SK-N-SH (cell line): Measurements from ENCODE around the gene GSK3B. TPM values are rescaled to one million over a fixed set of nuclear protein-coding genes. Genes with fewer than 3 reads are reported as not detected.

Source experiments
- CTCF ChIA-PET: fragments of 300-600, 350-600 bp; formaldehyde crosslinking; extraction: SDS; loops from one replicate; lab custom pipeline; 2021; lab: Yijun Ruan, JAX
- POLR2A ChIA-PET: fragments of 350-600 bp; sonication (Branson Sonifier 250); formaldehyde crosslinking; extraction: SDS; loops from one replicate; lab custom pipeline; 2020; ENCODE audit warnings: antibody characterized with exemption, inconsistent platforms; lab: Yijun Ruan, JAX
- DNase-seq: peaks from one replicate; pipeline ENCODE4 v3.0.0; 2012
- H2AFZ ChIP-seq: fragments of 200-600 bp; sonication (generic); 2 replicates; pipeline ENCODE4 v1.8.1; 2016; ENCODE audit warnings: antibody characterized with exemption, mild to moderate bottlenecking, low read depth
- H3F3A ChIP-seq: fragments of 200-600 bp; sonication (generic); replicated peaks from 2 replicates; pipeline ENCODE3; 2016; ENCODE audit warnings: antibody characterized with exemption, mild to moderate bottlenecking; ENCODE audit not compliant: insufficient read depth
- H3K27ac ChIP-seq, 2 experiments: fragments of 200-500 bp in 1 of 2; fragments of 200-600 bp in 1 of 2; sonication (Bioruptor generic) in 1 of 2; sonication (generic), shearing (Covaris generic) in 1 of 2; 2 replicates each; pipeline versions ENCODE4 v1.5.1 to v1.6.1; 2014 to 2016; ENCODE audit warnings: low read depth in 2 of 2, inconsistent platforms in 1 of 2, low read length in 1 of 2, mild to moderate bottlenecking in 1 of 2, mixed read lengths in 1 of 2
- H3K27me3 ChIP-seq: fragments of 200-600 bp; sonication (generic), shearing (Covaris generic); 2 replicates; pipeline ENCODE4 v1.6.1; 2016; ENCODE audit warnings: mixed run types; ENCODE audit not compliant: insufficient read depth
- H3K36me3 ChIP-seq, 2 experiments: fragments of 200-500 bp in 1 of 2; fragments of 200-600 bp in 1 of 2; sonication (Bioruptor generic) in 1 of 2; sonication (generic) in 1 of 2; replicated peaks in 1 of 2; 2 replicates each; pipeline versions ENCODE3 to v1.5.1; 2014 to 2016; ENCODE audit warnings: low read length in 1 of 2, mild to moderate bottlenecking in 1 of 2; ENCODE audit not compliant: insufficient read depth in 2 of 2, control insufficient read depth in 1 of 2
- H3K4me1 ChIP-seq, 2 experiments: fragments of 200-500 bp in 1 of 2; fragments of 200-600 bp in 1 of 2; sonication (Bioruptor generic) in 1 of 2; sonication (generic), shearing (Covaris generic) in 1 of 2; 2 replicates each; pipeline versions ENCODE4 v1.5.1 to v1.6.1; 2014 to 2016; ENCODE audit warnings: low read depth in 1 of 2, low read length in 1 of 2, mixed run types in 1 of 2; ENCODE audit not compliant: insufficient read depth in 2 of 2, control insufficient read depth in 1 of 2
- H3K4me2 ChIP-seq: fragments of 200-600 bp; sonication (generic), shearing (Covaris generic); 2 replicates; pipeline ENCODE4 v1.6.1; 2017; ENCODE audit warnings: mixed run types
- H3K4me3 ChIP-seq, 2 experiments: fragments of 200-500 bp in 1 of 2; fragments of 200-600 bp in 1 of 2; sonication (Bioruptor generic) in 1 of 2; sonication (generic), shearing (Covaris generic) in 1 of 2; 2 replicates each; pipeline versions ENCODE4 v1.5.1 to v1.8.1; 2014 to 2016; ENCODE audit warnings: low read depth in 2 of 2, inconsistent platforms in 1 of 2, low read length in 1 of 2, mild to moderate bottlenecking in 1 of 2, mixed read lengths in 1 of 2, moderate library complexity in 1 of 2
- H3K79me2 ChIP-seq: fragments of 200-600 bp; sonication (generic); 2 replicates; pipeline ENCODE4 v1.8.1; 2017; ENCODE audit warnings: mild to moderate bottlenecking; ENCODE audit not compliant: insufficient read depth
- H3K9ac ChIP-seq: fragments of 200-600 bp; sonication (generic); 2 replicates; pipeline ENCODE4 v1.6.1; 2017; ENCODE audit warnings: mixed run types
- H3K9me2 ChIP-seq: fragments of 200-600 bp; sonication (generic); 2 replicates; pipeline ENCODE4 v1.6.1; 2017; ENCODE audit warnings: mixed run types
- H3K9me3 ChIP-seq: fragments of 200-600 bp; sonication (generic); 2 replicates; pipeline ENCODE4 v1.6.1; 2017; ENCODE audit warnings: mixed run types, mild to moderate bottlenecking, moderate library complexity
- H4K20me1 ChIP-seq: fragments of 200-600 bp; sonication (generic); 2 replicates; pipeline ENCODE4 v1.6.1; 2017; ENCODE audit warnings: mild to moderate bottlenecking, mixed run types; ENCODE audit not compliant: insufficient read depth
- CHD2 ChIP-seq: fragments of 150-350 bp; IDR thresholded peaks from 2 replicates; pipeline ENCODE4 v1.6.1; 2018; ENCODE audit warnings: low read length; ENCODE audit not compliant: partially characterized antibody
- CTCF ChIP-seq: fragments of 200-600 bp; sonication (generic); IDR thresholded peaks from 2 replicates; pipeline ENCODE4 v1.6.1; 2017; ENCODE audit warnings: antibody characterized with exemption, mild to moderate bottlenecking, moderate library complexity
- ELF1 ChIP-seq: IDR thresholded peaks from 2 replicates; pipeline ENCODE4 v1.4.0; 2012
- EP300 ChIP-seq, 2 experiments: IDR thresholded peaks; 2 replicates each; pipeline versions ENCODE4 v1.4.0 to v1.6.1; 2012; ENCODE audit warnings: borderline replicate concordance in 1 of 2, low read depth in 1 of 2, low read length in 1 of 2
- EZH2phosphoT487 ChIP-seq: fragments of 200-600 bp; sonication (generic); IDR thresholded peaks from 2 replicates; pipeline ENCODE4 v1.6.1; 2017; ENCODE audit warnings: low read depth, mixed run types, mild to moderate bottlenecking, antibody characterized with exemption, moderate library complexity, borderline replicate concordance
- FOSL2 ChIP-seq: IDR thresholded peaks from 2 replicates; pipeline ENCODE4 v1.4.0; 2012; ENCODE audit warnings: low read depth, mild to moderate bottlenecking, moderate library complexity, borderline replicate concordance
- FOXJ3 ChIP-seq: sonication (generic); formaldehyde crosslinking; IDR thresholded peaks from 2 replicates; pipeline ENCODE4 v1.5.1; 2020; ENCODE audit warnings: mild to moderate bottlenecking, missing genetic modification reagents
- FOXM1 ChIP-seq: IDR thresholded peaks from 2 replicates; pipeline ENCODE4 v1.4.0; 2012; ENCODE audit warnings: low read depth, mild to moderate bottlenecking
- GABPA ChIP-seq: IDR thresholded peaks from 2 replicates; pipeline ENCODE4 v1.4.0; 2012; ENCODE audit warnings: low read depth, mild to moderate bottlenecking
- IRF3 ChIP-seq: fragments of 150-350 bp; IDR thresholded peaks from 2 replicates; pipeline ENCODE4 v1.6.1; 2016; ENCODE audit warnings: mild to moderate bottlenecking, low read depth, low read length
- JUND ChIP-seq: IDR thresholded peaks from 2 replicates; pipeline ENCODE4 v1.4.0; 2012
- MXI1 ChIP-seq: IDR thresholded peaks from 2 replicates; pipeline ENCODE4 v1.6.1; 2012; ENCODE audit warnings: mild to moderate bottlenecking, low read depth, low read length, improper control_type of control experiment
- NFIC ChIP-seq: IDR thresholded peaks from 2 replicates; pipeline ENCODE4 v1.4.0; 2012; ENCODE audit warnings: borderline replicate concordance
- NRF1 ChIP-seq: IDR thresholded peaks from 2 replicates; pipeline ENCODE4 v1.6.1; 2012; ENCODE audit warnings: low read depth, mild to moderate bottlenecking, low read length
- RAD21 ChIP-seq: IDR thresholded peaks from 2 replicates; pipeline ENCODE4 v1.6.1; 2012; ENCODE audit warnings: mild to moderate bottlenecking, low read length
- RCOR1 ChIP-seq: fragments of 150-350 bp; IDR thresholded peaks from 2 replicates; pipeline ENCODE4 v1.6.1; 2017; ENCODE audit warnings: antibody characterized with exemption, low read length
- REST ChIP-seq: IDR thresholded peaks from 2 replicates; pipeline ENCODE4 v1.6.1; 2012; ENCODE audit warnings: mild to moderate bottlenecking, low read depth, low read length, moderate library complexity
- SIN3A ChIP-seq: IDR thresholded peaks from 2 replicates; pipeline ENCODE4 v1.6.1; 2012; ENCODE audit warnings: low read depth, mild to moderate bottlenecking, low read length, moderate library complexity, borderline replicate concordance
- TAF1 ChIP-seq: IDR thresholded peaks from 2 replicates; pipeline ENCODE4 v1.6.1; 2012; ENCODE audit warnings: low read depth, mild to moderate bottlenecking, low read length, moderate library complexity, borderline replicate concordance
- TCF12 ChIP-seq: IDR thresholded peaks from 2 replicates; pipeline ENCODE4 v1.4.0; 2012
- TEAD4 ChIP-seq: IDR thresholded peaks from 2 replicates; pipeline ENCODE4 v1.4.0; 2012; ENCODE audit warnings: mild to moderate bottlenecking, borderline replicate concordance; ENCODE audit not compliant: insufficient read depth
- USF1 ChIP-seq: IDR thresholded peaks from 2 replicates; pipeline ENCODE4 v1.4.0; 2012; ENCODE audit warnings: low read depth, borderline replicate concordance
- YY1 ChIP-seq: IDR thresholded peaks from 2 replicates; pipeline ENCODE4 v1.4.0; 2012; ENCODE audit warnings: low read depth, mild to moderate bottlenecking
- WGBS: methylation state at CpG from one replicate; pipeline ENCODE4 v1.1.6; 2017; ENCODE audit warnings: low lambda C conversion rate; 5-methylcytosine and 5-hydroxymethylcytosine counted together
- polyA plus RNA-seq, 3 experiments: library from polyadenylated mRNA; depleted of rRNA; stranded (reverse); fragments of >200 nt; gene quantifications; 2 replicates each; pipeline ENCODE4 v1.2.3, GENCODE V29; 2012

GSK3B gene
- polyA plus RNA-seq, 1 of the 3 experiments (the other 2 are of a cell fraction) = 15.9 TPM

GRCh38 chr3:119937229-119937628 is 157.0 kb downstream of the GSK3B start:
- no peak overlapping the region for H3K27ac ChIP-seq
- CTCF ChIA-PET = no interaction called here
- no peaks in the 10 kb centered on the region for H3K4me1 ChIP-seq
- POLR2A ChIA-PET = no interaction called here
- peaks cover 56% of the 10 kb centered on the region for H4K20me1 ChIP-seq
- no peaks in the 10 kb centered on the region for H3K27me3 ChIP-seq
- H3K36me3 ChIP-seq = peaks cover 0 to 2% of the 10 kb centered on the region in 2 experiments
- peaks cover 82% of the 10 kb centered on the region for H3K79me2 ChIP-seq
- no peak overlapping the region for H3K4me3 ChIP-seq
- H3F3A ChIP-seq = peaks cover 4% of the 10 kb centered on the region
- H3K9me3 ChIP-seq = no peaks in the 10 kb centered on the region
- 91% methylated on average over 2 of the region's 2 CpGs for WGBS
- TF ChIP-seq FOXJ3 (CRISPR knock-in tag) (no peak), TAF1 (no peak), USF1 (no peak), EP300 (IDR thresholded peaks at IDR 0.05; ENCODE audit: borderline replicate concordance in 1 of 2, low read depth in 1 of 2, low read length in 1 of 2) (no peak), RAD21 (no peak), MXI1 (no peak), GABPA (no peak), EZH2phosphoT487 (no peak), FOSL2 (no peak), NRF1 (no peak), IRF3 (no peak), NFIC (no peak), YY1 (no peak), SIN3A (no peak)
- TF ChIP-seq, all 33 proteins: peak for 0
- H3K4me2 ChIP-seq = no peak overlapping the region
- no peaks in the 10 kb centered on the region for H3K9me2 ChIP-seq
- no peak overlapping the region for H3K9ac ChIP-seq
- H2AFZ ChIP-seq = no peak overlapping the region
- no peak for DNase-seq

GRCh38 chr3:119934249-119934648 is 160.0 kb downstream of the GSK3B start:
- ChIA-PET CTCF (interaction anchor here (0.6 kb wide), 1 partner anchor 497 kb away, joined by 3 read pairs; no protein-coding TSS in a partner anchor), POLR2A (no interaction called here)
- Histone ChIP-seq H2AFZ (no peak overlapping the region), H3K9me2 (no peaks in the 10 kb centered on the region), H3K9me3 (no peaks in the 10 kb centered on the region), H3K4me2 (no peak overlapping the region), H3K4me3 (no peak overlapping the region), H4K20me1 (peaks cover 78% of the 10 kb centered on the region), H3K9ac (no peak overlapping the region), H3K27ac (no peak overlapping the region), H3K79me2 (peaks cover 98% of the 10 kb centered on the region), H3K36me3 (no peaks in the 10 kb centered on the region), H3F3A (peaks cover 4% of the 10 kb centered on the region), H3K4me1 (no peaks in the 10 kb centered on the region), H3K27me3 (no peaks in the 10 kb centered on the region)
- 97% methylated on average over 3 of the region's 3 CpGs for WGBS
- no peak for DNase-seq
- TF ChIP-seq TAF1 (no peak), FOSL2 (no peak), TEAD4 (no peak), RCOR1 (no peak), NFIC (no peak), ELF1 (no peak), TCF12 (no peak), REST (no peak), CTCF (no peak), RAD21 (no peak), CHD2 (no peak), FOXM1 (no peak), JUND (no peak)
